DOHH2 (cell line): ENCODE results near the gene EEIG1.

Source experiments
- H3F3A ChIP-seq: fragments of 200-600 bp; sonication (generic), shearing (Covaris generic); 2 replicates; pipeline ENCODE4 v1.6.0; 2016; ENCODE audit warnings: antibody characterized with exemption, mild to moderate bottlenecking; ENCODE audit not compliant: control insufficient read depth, insufficient read depth
- H3K27ac ChIP-seq: fragments of 200-600 bp; sonication (generic); 2 replicates; pipeline ENCODE4 v1.5.1; 2014; ENCODE audit warnings: low read depth, mild to moderate bottlenecking, low read length, moderate library complexity
- H3K27me3 ChIP-seq: fragments of 200-600 bp; sonication (generic); 2 replicates; pipeline ENCODE4 v1.6.1; 2014; ENCODE audit warnings: mild to moderate bottlenecking, low read length, mixed read lengths; ENCODE audit not compliant: control insufficient read depth
- H3K36me3 ChIP-seq: fragments of 200-600 bp; sonication (generic); 2 replicates; pipeline ENCODE4 v1.6.1; 2014; ENCODE audit warnings: mild to moderate bottlenecking, low read length, moderate library complexity, mixed read lengths; ENCODE audit not compliant: control insufficient read depth
- H3K4me1 ChIP-seq: fragments of 200-600 bp; sonication (generic); 2 replicates; pipeline ENCODE4 v1.6.1; 2014; ENCODE audit warnings: mild to moderate bottlenecking, low read length, mixed read lengths; ENCODE audit not compliant: control insufficient read depth
- H3K4me2 ChIP-seq: fragments of 200-600 bp; sonication (generic); 2 replicates; pipeline ENCODE4 v1.6.0; 2014; ENCODE audit warnings: mild to moderate bottlenecking, low read length, moderate library complexity
- H3K4me3 ChIP-seq: fragments of 200-600 bp; sonication (generic); 2 replicates; pipeline ENCODE4 v1.5.1; 2014; ENCODE audit warnings: mild to moderate bottlenecking, low read length, mixed read lengths
- H3K79me2 ChIP-seq: fragments of 200-600 bp; sonication (generic); 2 replicates; pipeline ENCODE4 v1.6.1; 2014; ENCODE audit warnings: mild to moderate bottlenecking, low read length, mixed read lengths; ENCODE audit not compliant: control insufficient read depth
- H3K9me2 ChIP-seq: fragments of 200-600 bp; sonication (generic); replicated peaks from 2 replicates; pipeline ENCODE4 v1.6.1; 2014; ENCODE audit warnings: mild to moderate bottlenecking, low read length, mixed read lengths; ENCODE audit not compliant: control insufficient read depth
- H3K9me3 ChIP-seq: fragments of 200-600 bp; sonication (generic); 2 replicates; pipeline ENCODE4 v1.6.1; 2014; ENCODE audit warnings: antibody characterized with exemption, low read length, mixed read lengths; ENCODE audit not compliant: control insufficient read depth, insufficient read depth
- H4K20me1 ChIP-seq: fragments of 200-600 bp; sonication (generic); 2 replicates; pipeline ENCODE4 v1.6.0; 2014; ENCODE audit warnings: low read depth, mild to moderate bottlenecking, antibody characterized with exemption, low read length, moderate library complexity; ENCODE audit not compliant: control insufficient read depth, insufficient read depth
- CTCF ChIP-seq: fragments of 200-600 bp; sonication (generic); IDR thresholded peaks from one replicate; pipeline ENCODE4 v1.5.1; 2014; ENCODE audit warnings: antibody characterized with exemption, mild to moderate bottlenecking, low read depth, low read length; ENCODE audit not compliant: poor library complexity, severe bottlenecking
- EZH2phosphoT487 ChIP-seq: fragments of 200-600 bp; sonication (generic); IDR thresholded peaks from 2 replicates; pipeline ENCODE4 v1.6.1; 2017; ENCODE audit warnings: borderline replicate concordance, mild to moderate bottlenecking, antibody characterized with exemption, low read length, moderate library complexity, mixed read lengths

The EEIG1 gene

GRCh38 chr9:127961155-127961490 is 19.7 kb downstream of the EEIG1 start:
- no peak overlapping the region for H3K4me3 ChIP-seq
- H3K4me1 ChIP-seq: peaks cover 87% of the 10 kb centered on the region
- no peak overlapping the region for H3K27ac ChIP-seq
- H3K4me2 ChIP-seq: no peak overlapping the region
- peaks cover 100% of the 10 kb centered on the region for H3K79me2 ChIP-seq
- H3K36me3 ChIP-seq: peaks cover 58% of the 10 kb centered on the region
- H3K9me2 ChIP-seq: no peaks in the 10 kb centered on the region
- TF ChIP-seq CTCF: no peak
- TF ChIP-seq EZH2phosphoT487: no peak
- no peaks in the 10 kb centered on the region for H3K27me3 ChIP-seq
- H3F3A ChIP-seq: no peaks in the 10 kb centered on the region; the same call in 1 of the 2 replicates
- peaks cover 46% of the 10 kb centered on the region for H4K20me1 ChIP-seq
- H3K9me3 ChIP-seq: no peaks in the 10 kb centered on the region

GRCh38 chr9:127960410-127961154 is 20.2 kb downstream of the EEIG1 start:
- H3K4me3 ChIP-seq: no peak overlapping the region
- no peaks in the 10 kb centered on the region; the same call in 1 of the 2 replicates for H3F3A ChIP-seq
- H3K4me1 ChIP-seq: peaks cover 87% of the 10 kb centered on the region
- no peaks in the 10 kb centered on the region for H3K9me3 ChIP-seq
- no peak for TF ChIP-seq CTCF
- H3K36me3 ChIP-seq: peaks cover 62% of the 10 kb centered on the region
- H3K4me2 ChIP-seq: no peak overlapping the region
- H3K9me2 ChIP-seq: no peaks in the 10 kb centered on the region
- H3K27me3 ChIP-seq: no peaks in the 10 kb centered on the region
- no peak overlapping the region for H3K27ac ChIP-seq
- peaks cover 100% of the 10 kb centered on the region for H3K79me2 ChIP-seq
- peaks cover 50% of the 10 kb centered on the region for H4K20me1 ChIP-seq

GRCh38 chr9:127959841-127960409 is 20.9 kb downstream of the EEIG1 start:
- H3K4me3 ChIP-seq: no peak overlapping the region
- H3K4me2 ChIP-seq: no peak overlapping the region
- no peak for TF ChIP-seq CTCF
- TF ChIP-seq EZH2phosphoT487: no peak
- peaks cover 44% of the 10 kb centered on the region for H4K20me1 ChIP-seq
- peaks cover 83% of the 10 kb centered on the region for H3K4me1 ChIP-seq
- peaks cover 100% of the 10 kb centered on the region for H3K79me2 ChIP-seq
- H3F3A ChIP-seq: no peaks in the 10 kb centered on the region; the same call in 1 of the 2 replicates
- H3K27ac ChIP-seq: no peak overlapping the region
- no peaks in the 10 kb centered on the region for H3K27me3 ChIP-seq
- no peaks in the 10 kb centered on the region for H3K9me2 ChIP-seq
- no peaks in the 10 kb centered on the region for H3K9me3 ChIP-seq
- peaks cover 62% of the 10 kb centered on the region for H3K36me3 ChIP-seq
